Hepatocyte (in vitro differentiated cells): ENCODE data around the gene MYOD1. TPM values are rescaled to one million over a fixed set of nuclear protein-coding genes. Genes with fewer than 3 reads are reported as not detected.

ENCODE experiments used
- DNase-seq: peaks from one replicate; pipeline ENCODE4 v3.0.0-alpha.2; 2016; ENCODE audit warnings: low spot score
- H2AFZ ChIP-seq: fragments of 200-600 bp; sonication (generic); 2 replicates; pipeline ENCODE4 v1.6.0; 2016; ENCODE audit warnings: antibody characterized with exemption, mild to moderate bottlenecking
- H3K27ac ChIP-seq: fragments of 200-600 bp; sonication (generic); 2 replicates; pipeline ENCODE4 v1.5.1; 2016; ENCODE audit warnings: mild to moderate bottlenecking
- H3K27me3 ChIP-seq: fragments of 200-600 bp; sonication (generic); 2 replicates; pipeline ENCODE4 v1.6.1; 2016
- H3K36me3 ChIP-seq: fragments of 200-600 bp; sonication (generic); replicated peaks from 2 replicates; pipeline ENCODE4 v1.5.1; 2016; ENCODE audit warnings: low read depth; ENCODE audit not compliant: insufficient read depth
- H3K4me1 ChIP-seq: fragments of 200-600 bp; sonication (generic); 2 replicates; pipeline ENCODE4 v1.5.1; 2016; ENCODE audit warnings: mild to moderate bottlenecking, moderate library complexity; ENCODE audit not compliant: insufficient read depth
- H3K4me2 ChIP-seq: fragments of 200-600 bp; sonication (generic); 2 replicates; pipeline ENCODE4 v1.6.0; 2016
- H3K4me3 ChIP-seq: fragments of 200-600 bp; sonication (generic); 2 replicates; pipeline ENCODE4 v1.5.1; 2016; ENCODE audit warnings: mild to moderate bottlenecking
- H3K79me2 ChIP-seq: fragments of 200-600 bp; sonication (generic); 2 replicates; pipeline ENCODE4 v1.6.0; 2017; ENCODE audit warnings: mild to moderate bottlenecking
- H3K9me2 ChIP-seq: fragments of 200-600 bp; sonication (generic); replicated peaks from 2 replicates; pipeline ENCODE4 v1.6.0; 2017; ENCODE audit warnings: mild to moderate bottlenecking; ENCODE audit not compliant: insufficient read depth
- H3K9me3 ChIP-seq: fragments of 200-600 bp; sonication (generic); 2 replicates; pipeline ENCODE4 v1.5.1; 2016; ENCODE audit warnings: low read depth, mild to moderate bottlenecking
- H4K20me1 ChIP-seq: fragments of 200-600 bp; sonication (generic); 2 replicates; pipeline ENCODE4 v1.6.0; 2016; ENCODE audit warnings: mild to moderate bottlenecking; ENCODE audit not compliant: insufficient read depth, poor library complexity, severe bottlenecking
- EZH2 ChIP-seq: fragments of 200-600 bp; sonication (generic); IDR thresholded peaks from 2 replicates; pipeline ENCODE4 v1.6.1; 2016; ENCODE audit warnings: antibody characterized with exemption, mild to moderate bottlenecking, borderline replicate concordance
- EZH2phosphoT487 ChIP-seq: fragments of 200-600 bp; sonication (generic); IDR thresholded peaks from one replicate; pipeline ENCODE4 v1.6.1; 2018; ENCODE audit warnings: antibody characterized with exemption, mild to moderate bottlenecking, low read depth, moderate library complexity; ENCODE audit not compliant: unreplicated experiment, severe bottlenecking
- WGBS: methylation state at CpG from one replicate; pipeline ENCODE4 v1.1.6; 2016; ENCODE audit warnings: low lambda C conversion rate; ENCODE audit errors: missing lambda C conversion rate; 5-methylcytosine and 5-hydroxymethylcytosine counted together
- polyA plus RNA-seq: library from polyadenylated mRNA; unstranded; fragments of >200 nt; fragmentation: Nextera tagmentation; extraction: Ambion mirVana; gene quantifications from 2 replicates; pipeline ENCODE4 v1.2.1, GENCODE V29; 2016
- total RNA-seq: library from RNA; depleted of rRNA; stranded (reverse); fragments of >200 nt; gene quantifications from 2 replicates; pipeline ENCODE4 v1.2.3, GENCODE V29; 2014
- TF ChIP-seq, protein P1 (sequence below): fragments of 200-600 bp; sonication (generic); IDR thresholded peaks from 2 replicates; pipeline ENCODE4 v1.5.1; 2016; ENCODE audit warnings: antibody characterized with exemption, mild to moderate bottlenecking; ENCODE audit not compliant: poor library complexity

The MYOD1 gene
- total and polyA plus RNA-seq, 2 experiments from 2014 or later: not detected

GRCh38 chr11:17697175-17697949 is 22.0 kb upstream of the MYOD1 start:
- peaks cover 52% of the 10 kb centered on the region for H3K27me3 ChIP-seq
- H3K9me2 ChIP-seq: no peaks in the 10 kb centered on the region
- H3K4me2 ChIP-seq: no peak overlapping the region
- DNase-seq: no peak
- 68% methylated on average over 6 of the region's 6 CpGs for WGBS
- H2AFZ ChIP-seq: no peak overlapping the region
- H3K79me2 ChIP-seq: no peaks in the 10 kb centered on the region
- H3K4me3 ChIP-seq: no peak overlapping the region
- no peaks in the 10 kb centered on the region for H3K9me3 ChIP-seq
- H3K27ac ChIP-seq: no peak overlapping the region
- no peaks in the 10 kb centered on the region for H3K4me1 ChIP-seq
- no peaks in the 10 kb centered on the region for H4K20me1 ChIP-seq
- no peaks in the 10 kb centered on the region for H3K36me3 ChIP-seq
- no peak for TF ChIP-seq EZH2phosphoT487
- TF ChIP-seq EZH2: no peak
- TF ChIP-seq, protein P1, sequence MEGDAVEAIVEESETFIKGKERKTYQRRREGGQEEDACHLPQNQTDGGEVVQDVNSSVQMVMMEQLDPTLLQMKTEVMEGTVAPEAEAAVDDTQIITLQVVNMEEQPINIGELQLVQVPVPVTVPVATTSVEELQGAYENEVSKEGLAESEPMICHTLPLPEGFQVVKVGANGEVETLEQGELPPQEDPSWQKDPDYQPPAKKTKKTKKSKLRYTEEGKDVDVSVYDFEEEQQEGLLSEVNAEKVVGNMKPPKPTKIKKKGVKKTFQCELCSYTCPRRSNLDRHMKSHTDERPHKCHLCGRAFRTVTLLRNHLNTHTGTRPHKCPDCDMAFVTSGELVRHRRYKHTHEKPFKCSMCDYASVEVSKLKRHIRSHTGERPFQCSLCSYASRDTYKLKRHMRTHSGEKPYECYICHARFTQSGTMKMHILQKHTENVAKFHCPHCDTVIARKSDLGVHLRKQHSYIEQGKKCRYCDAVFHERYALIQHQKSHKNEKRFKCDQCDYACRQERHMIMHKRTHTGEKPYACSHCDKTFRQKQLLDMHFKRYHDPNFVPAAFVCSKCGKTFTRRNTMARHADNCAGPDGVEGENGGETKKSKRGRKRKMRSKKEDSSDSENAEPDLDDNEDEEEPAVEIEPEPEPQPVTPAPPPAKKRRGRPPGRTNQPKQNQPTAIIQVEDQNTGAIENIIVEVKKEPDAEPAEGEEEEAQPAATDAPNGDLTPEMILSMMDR: no peak

DNA sequence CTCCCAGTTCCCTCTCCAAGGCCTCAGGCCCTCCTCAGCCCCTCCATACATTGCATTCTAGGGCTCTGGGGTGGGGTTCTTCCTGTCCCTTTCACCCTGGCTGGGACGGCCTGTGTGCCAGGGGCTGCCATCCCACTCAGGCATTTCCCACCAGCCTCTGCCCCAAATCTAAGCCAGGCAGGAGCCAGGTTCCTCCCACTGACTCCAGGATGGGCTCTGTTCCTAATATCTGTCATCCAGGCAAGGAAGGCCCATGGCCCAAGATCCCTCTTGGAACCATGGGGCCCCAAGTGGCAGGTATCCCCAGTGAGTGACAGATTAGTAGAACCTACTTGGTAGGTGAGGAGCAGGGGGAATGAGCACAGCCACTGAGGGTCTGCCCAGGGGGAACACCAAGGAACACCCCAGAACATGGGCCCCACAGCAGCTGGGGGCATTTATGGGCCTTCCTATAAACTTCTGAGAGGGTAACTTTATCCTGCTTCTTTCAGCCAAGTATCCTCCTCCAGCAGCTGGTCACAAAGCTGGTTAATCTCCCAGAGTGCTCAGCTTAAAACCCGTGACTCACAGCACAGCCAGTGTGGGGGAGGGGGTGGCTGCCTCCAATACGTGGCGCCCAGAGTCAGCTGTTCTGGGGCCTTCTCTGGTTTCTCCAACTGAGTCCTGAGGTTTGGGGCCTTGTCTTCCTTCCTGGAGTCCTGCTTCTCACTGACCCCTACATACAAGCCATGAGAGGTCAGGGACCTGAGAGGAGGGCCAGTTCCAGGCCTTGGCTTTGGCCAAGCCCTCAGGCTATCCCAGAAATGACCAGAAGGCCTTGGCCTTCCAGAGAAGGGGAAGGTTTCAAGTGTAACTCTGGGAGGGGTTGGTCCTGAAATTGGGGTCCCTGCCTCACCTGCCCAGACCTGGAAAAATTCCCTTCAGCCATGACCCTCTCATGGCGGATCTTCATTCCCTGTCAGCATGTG is 19.9 kb upstream of the MYOD1 start:
- no peak for TF ChIP-seq EZH2phosphoT487
- TF ChIP-seq, protein P1: no peak
- no peak for TF ChIP-seq EZH2

DNA sequence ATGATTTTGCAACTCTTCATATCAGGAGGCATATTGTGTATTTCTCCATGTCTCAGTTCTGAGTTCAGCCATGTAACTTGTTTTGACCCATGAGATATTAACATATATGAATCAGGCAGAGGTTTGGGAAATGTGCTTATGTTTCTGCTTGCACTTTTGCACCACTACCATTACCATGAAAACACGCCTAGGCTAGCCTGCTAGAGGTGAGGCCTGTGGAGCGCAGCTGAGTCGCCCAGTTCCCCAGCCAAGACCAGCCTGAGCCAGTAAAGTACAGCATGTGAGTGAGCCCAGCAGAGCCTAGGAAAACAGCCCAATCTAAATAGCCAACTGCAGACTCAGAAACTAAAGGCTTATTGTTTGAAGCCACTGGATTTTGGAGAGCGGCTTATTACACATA is 18.4 kb upstream of the MYOD1 start:
- Histone ChIP-seq H3K4me3 (no peak overlapping the region), H4K20me1 (no peaks in the 10 kb centered on the region), H3K79me2 (no peaks in the 10 kb centered on the region), H3K27me3 (peaks cover 18% of the 10 kb centered on the region), H3K9me2 (no peaks in the 10 kb centered on the region), H3K4me1 (no peaks in the 10 kb centered on the region), H3K36me3 (no peaks in the 10 kb centered on the region), H3K27ac (no peak overlapping the region), H3K9me3 (no peaks in the 10 kb centered on the region), H3K4me2 (no peak overlapping the region), H2AFZ (no peak overlapping the region)
- DNase-seq: no peak
- WGBS: 91% methylated on average over 4 of the region's 4 CpGs
- TF ChIP-seq EZH2phosphoT487: no peak
- TF ChIP-seq EZH2: no peak
- TF ChIP-seq, protein P1: no peak

More for the DNA sequence above, 19.9 kb upstream of the MYOD1 start:
- Histone ChIP-seq H3K4me2 (no peak overlapping the region), H3K79me2 (no peaks in the 10 kb centered on the region), H4K20me1 (no peaks in the 10 kb centered on the region), H3K9me3 (no peaks in the 10 kb centered on the region), H3K4me3 (no peak overlapping the region), H3K9me2 (no peaks in the 10 kb centered on the region), H3K36me3 (no peaks in the 10 kb centered on the region), H3K27ac (peak overlapping the region; percentile 63), H3K4me1 (no peaks in the 10 kb centered on the region), H2AFZ (peak overlapping the region; percentile 45), H3K27me3 (peaks cover 34% of the 10 kb centered on the region)
- DNase-seq: peak; percentile 65
- 61% methylated on average over 5 of the region's 5 CpGs for WGBS
